Fibroblast of lung (primary cell): ENCODE measurements around the gene SPACA4. TPM values are rescaled to one million over a fixed set of nuclear protein-coding genes. Genes with fewer than 3 reads are reported as not detected.

ENCODE experiments used
- DNase-seq, 2 donors: peaks; one replicate each; pipeline versions ENCODE4 v3.0.0 to v3.0.0-alpha.2; 2010; ENCODE audit warnings: low read depth in 2 of 2
- H2AFZ ChIP-seq: 2 replicates; pipeline ENCODE4 v1.5.1; 2012; ENCODE audit warnings: low read length, control low read depth, inconsistent platforms
- H3K27ac ChIP-seq: 2 replicates; pipeline ENCODE4 v1.5.1; 2011; ENCODE audit warnings: low read length, control low read depth; ENCODE audit not compliant: insufficient read depth
- H3K27me3 ChIP-seq: 2 replicates; pipeline ENCODE4 v1.5.1; 2011; ENCODE audit warnings: mild to moderate bottlenecking, low read length; ENCODE audit not compliant: control insufficient read depth, insufficient read depth
- H3K36me3 ChIP-seq: 2 replicates; pipeline ENCODE4 v1.5.1; 2011; ENCODE audit warnings: low read length; ENCODE audit not compliant: control insufficient read depth, insufficient read depth
- H3K4me1 ChIP-seq: 2 replicates; pipeline ENCODE4 v1.5.1; 2011; ENCODE audit warnings: low read length; ENCODE audit not compliant: control insufficient read depth, insufficient read depth; ENCODE audit errors: extremely low read depth
- H3K4me2 ChIP-seq: 2 replicates; pipeline ENCODE4 v1.5.1; 2011; ENCODE audit warnings: low read length, control low read depth; ENCODE audit not compliant: insufficient read depth; ENCODE audit errors: extremely low read depth
- H3K4me3 ChIP-seq, 4 experiments: fragments of 200-600 bp in 1 of 4; sonication (generic) in 1 of 4; replicated peaks in 1 of 4; 2 replicates each; pipeline ENCODE4 v1.5.1; 2011 to 2016; ENCODE audit warnings: low read length in 4 of 4, low read depth in 3 of 4, mild to moderate bottlenecking in 3 of 4, control low read depth in 2 of 4, inconsistent platforms in 1 of 4, mixed read lengths in 1 of 4; ENCODE audit not compliant: insufficient read depth in 1 of 4; ENCODE audit errors: control extremely low read depth in 1 of 4
- H3K79me2 ChIP-seq: 2 replicates; pipeline ENCODE4 v1.5.1; 2012; ENCODE audit warnings: mild to moderate bottlenecking, low read length, inconsistent platforms; ENCODE audit not compliant: control insufficient read depth, insufficient read depth
- H3K9ac ChIP-seq: 2 replicates; pipeline ENCODE4 v1.5.1; 2011; ENCODE audit warnings: mild to moderate bottlenecking, low read length, control low read depth; ENCODE audit not compliant: insufficient read depth
- H3K9me3 ChIP-seq: 2 replicates; pipeline ENCODE4 v1.5.1; 2012; ENCODE audit warnings: low read depth, low read length; ENCODE audit not compliant: control insufficient read depth, insufficient read depth
- H4K20me1 ChIP-seq: 2 replicates; pipeline ENCODE4 v1.5.1; 2011; ENCODE audit warnings: low read length; ENCODE audit not compliant: control insufficient read depth, insufficient read depth; ENCODE audit errors: extremely low read depth
- EZH2 ChIP-seq: IDR thresholded peaks from 2 replicates; pipeline ENCODE4 v1.5.1; 2012; ENCODE audit warnings: low read length, control low read depth, mild to moderate bottlenecking; ENCODE audit errors: missing control alignments
- polyA plus RNA-seq, 2 donors: library from polyadenylated mRNA; depleted of rRNA in 1 of 2; stranded (reverse) in 1 of 2; unstranded in 1 of 2; fragments of >200 nt; gene quantifications; 2 replicates each; pipeline ENCODE4 v1.2.1, GENCODE V29; 2011 to 2012; ENCODE audit warnings: missing spikeins in 1 of 2
- total RNA-seq: library from RNA; depleted of rRNA; stranded (reverse); fragments of >200 nt; gene quantifications from 2 replicates; pipeline ENCODE4 v1.2.1, GENCODE V29; 2014
- TF ChIP-seq, protein P1 (sequence below), 2 donors: IDR thresholded peaks in 1 of 2; conservative IDR thresholded peaks in 1 of 2; 1 replicate in 1 of 2; 2 replicates in 1 of 2; pipeline ENCODE4 v1.5.1; 2011 to 2012; ENCODE audit warnings: low read length in 2 of 2, control low read depth in 1 of 2, inconsistent platforms in 1 of 2, low read depth in 1 of 2, mild to moderate bottlenecking in 1 of 2

SPACA4 gene
- total and polyA plus RNA-seq, 2 donors (not counting 1 experiment from before 2014, with no cell fraction given): not detected

DNA sequence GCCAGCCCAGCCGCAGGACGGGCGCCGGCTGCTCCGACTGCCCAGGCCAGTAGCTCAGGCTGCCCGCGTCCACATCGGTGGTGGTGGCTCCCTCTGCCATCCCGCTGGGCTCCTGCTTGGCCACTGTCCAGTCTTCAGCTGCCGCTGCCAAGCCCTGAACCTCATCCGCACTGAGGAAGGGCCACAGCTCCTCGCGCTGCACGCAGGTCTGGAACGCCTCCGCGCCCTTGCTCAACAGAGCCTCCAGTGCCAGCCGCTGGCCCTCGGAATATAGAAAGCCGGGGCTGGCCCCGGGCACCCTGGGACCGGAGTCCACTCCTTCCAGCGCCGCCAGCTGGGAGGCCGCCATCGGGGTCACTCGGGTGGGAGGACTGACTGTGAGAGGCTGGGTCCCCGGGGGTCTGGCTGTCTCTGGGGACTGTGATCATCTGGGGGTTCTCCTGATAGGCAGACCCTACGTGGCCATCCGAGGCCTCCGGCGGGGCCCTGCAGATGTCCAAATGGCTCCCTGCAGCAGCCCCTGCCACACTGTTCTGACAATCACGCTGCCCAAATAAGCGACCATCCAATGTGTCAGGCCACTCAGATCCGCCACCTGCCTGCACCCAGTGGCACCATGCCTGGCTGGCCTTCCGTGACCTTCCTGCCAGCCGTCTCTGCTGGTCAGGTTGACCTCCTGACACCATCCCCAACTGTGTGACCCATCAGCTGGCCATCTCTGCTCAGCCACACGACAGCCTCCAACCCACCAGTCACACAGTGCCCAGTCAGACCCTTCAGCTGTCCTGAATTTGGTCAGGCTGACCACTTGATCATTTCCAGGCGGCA, 6.7 kb downstream of the SPACA4 start:
- H3K4me2 ChIP-seq: no peak overlapping the region
- no peak overlapping the region for H2AFZ ChIP-seq
- DNase-seq: no peak

DNA sequence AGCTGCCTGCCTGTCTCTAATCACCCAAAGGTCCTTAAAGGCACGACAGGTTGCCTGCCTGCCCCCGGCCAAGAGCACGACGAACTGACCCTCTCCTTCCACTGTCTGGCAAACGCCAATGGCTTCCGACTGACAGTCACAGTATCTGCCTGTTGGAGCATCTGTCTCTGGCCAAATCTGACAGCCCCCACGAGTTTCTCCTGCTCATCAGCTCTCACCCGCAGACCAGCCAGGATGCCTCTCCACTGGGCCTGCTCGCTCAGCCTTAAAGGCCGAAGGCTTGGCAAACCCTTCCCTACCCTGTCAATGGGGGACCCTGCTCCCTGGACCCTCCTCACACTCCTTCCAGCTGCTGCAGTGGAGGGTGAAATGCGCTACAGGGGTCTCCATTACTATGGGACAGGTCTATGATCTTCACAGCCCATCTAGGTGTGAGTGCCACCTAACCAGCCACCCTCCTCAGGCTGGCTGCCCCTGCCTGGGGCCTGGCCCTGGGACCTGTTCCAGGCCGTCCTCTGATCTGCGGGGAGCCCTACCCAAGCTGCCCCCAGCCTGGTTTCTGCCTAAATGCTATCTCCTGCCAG, 7.4 kb downstream of the SPACA4 start:
- Histone ChIP-seq H3K27ac (no peak overlapping the region), H2AFZ (no peak overlapping the region), H3K4me3 (no peak overlapping the region), H3K9ac (no peak overlapping the region), H3K27me3 (no peaks in the 10 kb centered on the region), H3K9me3 (no peaks in the 10 kb centered on the region), H3K4me2 (no peak overlapping the region), H3K36me3 (peaks cover 28% of the 10 kb centered on the region), H3K79me2 (peaks cover 35% of the 10 kb centered on the region), H4K20me1 (peaks cover 2% of the 10 kb centered on the region), H3K4me1 (peaks cover 12% of the 10 kb centered on the region)
- no peak for DNase-seq
- no peak for TF ChIP-seq EZH2
- TF ChIP-seq, protein P1, sequence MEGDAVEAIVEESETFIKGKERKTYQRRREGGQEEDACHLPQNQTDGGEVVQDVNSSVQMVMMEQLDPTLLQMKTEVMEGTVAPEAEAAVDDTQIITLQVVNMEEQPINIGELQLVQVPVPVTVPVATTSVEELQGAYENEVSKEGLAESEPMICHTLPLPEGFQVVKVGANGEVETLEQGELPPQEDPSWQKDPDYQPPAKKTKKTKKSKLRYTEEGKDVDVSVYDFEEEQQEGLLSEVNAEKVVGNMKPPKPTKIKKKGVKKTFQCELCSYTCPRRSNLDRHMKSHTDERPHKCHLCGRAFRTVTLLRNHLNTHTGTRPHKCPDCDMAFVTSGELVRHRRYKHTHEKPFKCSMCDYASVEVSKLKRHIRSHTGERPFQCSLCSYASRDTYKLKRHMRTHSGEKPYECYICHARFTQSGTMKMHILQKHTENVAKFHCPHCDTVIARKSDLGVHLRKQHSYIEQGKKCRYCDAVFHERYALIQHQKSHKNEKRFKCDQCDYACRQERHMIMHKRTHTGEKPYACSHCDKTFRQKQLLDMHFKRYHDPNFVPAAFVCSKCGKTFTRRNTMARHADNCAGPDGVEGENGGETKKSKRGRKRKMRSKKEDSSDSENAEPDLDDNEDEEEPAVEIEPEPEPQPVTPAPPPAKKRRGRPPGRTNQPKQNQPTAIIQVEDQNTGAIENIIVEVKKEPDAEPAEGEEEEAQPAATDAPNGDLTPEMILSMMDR (conservative IDR thresholded peaks at IDR 0.05 in 1 of 2, IDR thresholded peaks at IDR 0.05 in 1 of 2; ENCODE audit: low read depth in 1 of 2, low read length in 2 of 2): no peak

More for the DNA sequence above, 6.7 kb downstream of the SPACA4 start:
- H3K4me3 ChIP-seq: no peak overlapping the region
- H3K9ac ChIP-seq: no peak overlapping the region
- H3K4me1 ChIP-seq: peaks cover 12% of the 10 kb centered on the region
- TF ChIP-seq, protein P1 (conservative IDR thresholded peaks at IDR 0.05 in 1 of 2, IDR thresholded peaks at IDR 0.05 in 1 of 2; ENCODE audit: low read depth in 1 of 2, low read length in 2 of 2): no peak
- H3K79me2 ChIP-seq: peaks cover 28% of the 10 kb centered on the region
- H3K36me3 ChIP-seq: peaks cover 28% of the 10 kb centered on the region
- H4K20me1 ChIP-seq: peaks cover 2% of the 10 kb centered on the region
- H3K9me3 ChIP-seq: no peaks in the 10 kb centered on the region
- no peak overlapping the region for H3K27ac ChIP-seq
- H3K27me3 ChIP-seq: no peaks in the 10 kb centered on the region

- H2AFZ ChIP-seq: no peak within 1 kb of the TSS
- H3K27me3 ChIP-seq: no peaks in the 10 kb centered on the region
- no peaks in the 10 kb centered on the region for H3K9me3 ChIP-seq
- DNase-seq: no peak
- H3K36me3 ChIP-seq: peaks cover 28% of the 10 kb centered on the region
- no peak within 1 kb of the TSS for H3K4me3 ChIP-seq
- H4K20me1 ChIP-seq: peaks cover 2% of the 10 kb centered on the region
- no peak within 1 kb of the TSS for H3K4me2 ChIP-seq
- H3K27ac ChIP-seq: no peak within 1 kb of the TSS
- peaks cover 12% of the 10 kb centered on the region for H3K4me1 ChIP-seq
- peaks cover 35% of the 10 kb centered on the region for H3K79me2 ChIP-seq
- no peak within 1 kb of the TSS for H3K9ac ChIP-seq
- TF ChIP-seq, protein P1 (conservative IDR thresholded peaks at IDR 0.05 in 1 of 2, IDR thresholded peaks at IDR 0.05 in 1 of 2; ENCODE audit: low read depth in 1 of 2, low read length in 2 of 2): no peak
- no peak for TF ChIP-seq EZH2
Observed at GRCh38 chr19:48614436-48615230, 8.1 kb downstream of the SPACA4 start, which contains the start of gene FAM83E. TSS of gene FAM83E (minus strand) at chr19:48615076. CDS start at chr19:48613372, 1,704 bp downstream.
